Ammon's horn (tissue), 1 donor: Measurements from ENCODE around the gene ESPN.
"Not testable (repeated sequence)": the region's sequence is repeated elsewhere in the genome, so short reads cannot be mapped to it uniquely, and the experiment has no call there.

Experiments
- DNase-seq: peaks from one replicate; pipeline ENCODE4 v3.0.0-alpha.2; 2016; ENCODE audit warnings: low spot score

Gene ESPN

GRCh38 chr1:6424619-6425593 lies at the start of gene ESPN:
TSS of gene ESPN (plus strand) at chr1:6424776. CDS start at chr1:6424956, 180 bp downstream.
- no peak for DNase-seq

GRCh38 chr1:6378096-6378746 lies 46.4 kb upstream of the ESPN start:
- DNase-seq, result no peak

GRCh38 chr1:6380037-6380436 lies 44.5 kb upstream of the ESPN start:
- DNase-seq, result no peak

GRCh38 chr1:6384135-6384534 lies 40.4 kb upstream of the ESPN start:
- no peak for DNase-seq

- peak; percentile 92 for DNase-seq
These were observed 39.6 kb upstream of the ESPN start for GRCh38 chr1:6384962-6385361.

GRCh38 chr1:6385488-6386191 lies 38.9 kb upstream of the ESPN start:
- peak; percentile 57 for DNase-seq

GRCh38 chr1:6386371-6386949 lies 38.1 kb upstream of the ESPN start:
- DNase-seq, result no peak

- no peak for DNase-seq
These were observed 34.6 kb upstream of the ESPN start for GRCh38 chr1:6389971-6390370.

GRCh38 chr1:6391951-6392808 lies 32.4 kb upstream of the ESPN start:
- DNase-seq, result no peak

GRCh38 chr1:6392809-6393399 lies 31.7 kb upstream of the ESPN start:
- DNase-seq, result no peak

- peak; percentile 95 for DNase-seq
These were observed 31.0 kb upstream of the ESPN start, which contains the start of gene ACOT7 for GRCh38 chr1:6393400-6394187. TSS of gene ACOT7 (minus strand) at chr1:6393767. CDS start at chr1:6393399, 368 bp downstream.

GRCh38 chr1:6395130-6395529 lies 29.4 kb upstream of the ESPN start:
- DNase-seq, result not testable (repeated sequence)

- not testable (repeated sequence) for DNase-seq
These were observed 28.8 kb upstream of the ESPN start for GRCh38 chr1:6395781-6396244.

GRCh38 chr1:6396998-6397397 lies 27.6 kb upstream of the ESPN start:
- DNase-seq, result no peak

GRCh38 chr1:6397844-6398441 lies 26.6 kb upstream of the ESPN start:
- DNase-seq, result no peak

- no peak for DNase-seq
These were observed 25.3 kb upstream of the ESPN start for GRCh38 chr1:6399294-6399693.

GRCh38 chr1:6401673-6402072 lies 22.9 kb upstream of the ESPN start:
- no peak for DNase-seq

GRCh38 chr1:6408023-6408422 lies 16.6 kb upstream of the ESPN start:
- no peak for DNase-seq

GRCh38 chr1:6409053-6409452 lies 15.5 kb upstream of the ESPN start:
- no peak for DNase-seq
